ENCODE measurements around the gene GATAD2A. TPM values are rescaled to one million over a fixed set of nuclear protein-coding genes. Genes with fewer than 3 reads are reported as not detected.

The GATAD2A gene
- total RNA-seq, 1 experiment from 2014 or later, result 189 TPM

GRCh38 chr19:19482809-19483596, 77.5 kb downstream of the GATAD2A start:
- Histone ChIP-seq H2BK15ac (ENCODE audit: low read depth, low read length) (no peak overlapping the region), H4K8ac (replicated peaks; ENCODE audit: insufficient read length, low read depth, low read length) (no peak overlapping the region), H3K79me2 (ENCODE audit: insufficient read depth, low read length) (peaks cover 16% of the 10 kb centered on the region; the same call in 1 of the 2 replicates), H2AFZ (ENCODE audit: low read length) (no peak overlapping the region), H4K20me1 (ENCODE audit: control insufficient read depth, insufficient read depth, insufficient read length) (peaks cover 4% of the 10 kb centered on the region), H4K5ac (ENCODE audit: insufficient read length, low read depth, low read length) (no peak overlapping the region), H3T11ph (ENCODE audit: low read length) (no peak overlapping the region), H3K56ac (ENCODE audit: insufficient read length, low read depth, low read length) (no peak overlapping the region), H3K4me1 (ENCODE audit: insufficient read depth, low read length) (peaks cover 4% of the 10 kb centered on the region; the same call in 1 of the 2 replicates), H2BK120ac (ENCODE audit: low read depth, low read length, poor library complexity, severe bottlenecking) (no peak overlapping the region), H3K18ac (ENCODE audit: insufficient read length, low read depth, low read length) (no peak overlapping the region), H4K91ac (ENCODE audit: insufficient read length, low read depth, low read length) (no peak overlapping the region), H3K27ac (ENCODE audit: insufficient read length, low read depth, low read length) (no peak overlapping the region), H3K9me3 (ENCODE audit: control insufficient read depth, low read depth, low read length) (no peaks in the 10 kb centered on the region), H3K14ac (ENCODE audit: insufficient read depth, low read length) (no peak overlapping the region), H3K4ac (ENCODE audit: low read depth, low read length) (no peak overlapping the region), H3K27me3 (ENCODE audit: insufficient read depth, low read length) (no peaks in the 10 kb centered on the region), H2BK5ac (ENCODE audit: insufficient read length, low read length) (no peak overlapping the region), H3K4me2 (ENCODE audit: insufficient read depth, insufficient read length, low read length) (no peak overlapping the region), H3K79me1 (ENCODE audit: insufficient read depth, low read depth, low read length, poor library complexity, severe bottlenecking) (no peaks in the 10 kb centered on the region), H3K23me2 (ENCODE audit: insufficient read length, low read depth, low read length, poor library complexity, severe bottlenecking) (no peaks in the 10 kb centered on the region), H3K9ac (ENCODE audit: extremely low read depth, insufficient read length, low read length) (no peak overlapping the region), H2BK12ac (ENCODE audit: insufficient read length, low read depth, low read length) (no peak overlapping the region), H2AK5ac (ENCODE audit: insufficient read length, low read length) (no peak overlapping the region), H2BK20ac (ENCODE audit: low read depth, low read length, poor library complexity, severe bottlenecking) (no peak overlapping the region), H3K23ac (ENCODE audit: insufficient read length, low read depth, low read length) (no peak overlapping the region)
- H3K4me3 Mint-ChIP-seq, result no peak overlapping the region
- H3K36me3 Mint-ChIP-seq (ENCODE audit: insufficient read depth in 1 of 3, low read depth in 3 of 3), result peaks cover 5 to 30% (median 17%) of the 10 kb centered on the region in 3 experiments; a peak in 6 of 7 replicates
- peaks cover 43 to 53% of the 10 kb centered on the region in 2 experiments for H3K4me1 Mint-ChIP-seq
- TF ChIP-seq, protein P1, sequence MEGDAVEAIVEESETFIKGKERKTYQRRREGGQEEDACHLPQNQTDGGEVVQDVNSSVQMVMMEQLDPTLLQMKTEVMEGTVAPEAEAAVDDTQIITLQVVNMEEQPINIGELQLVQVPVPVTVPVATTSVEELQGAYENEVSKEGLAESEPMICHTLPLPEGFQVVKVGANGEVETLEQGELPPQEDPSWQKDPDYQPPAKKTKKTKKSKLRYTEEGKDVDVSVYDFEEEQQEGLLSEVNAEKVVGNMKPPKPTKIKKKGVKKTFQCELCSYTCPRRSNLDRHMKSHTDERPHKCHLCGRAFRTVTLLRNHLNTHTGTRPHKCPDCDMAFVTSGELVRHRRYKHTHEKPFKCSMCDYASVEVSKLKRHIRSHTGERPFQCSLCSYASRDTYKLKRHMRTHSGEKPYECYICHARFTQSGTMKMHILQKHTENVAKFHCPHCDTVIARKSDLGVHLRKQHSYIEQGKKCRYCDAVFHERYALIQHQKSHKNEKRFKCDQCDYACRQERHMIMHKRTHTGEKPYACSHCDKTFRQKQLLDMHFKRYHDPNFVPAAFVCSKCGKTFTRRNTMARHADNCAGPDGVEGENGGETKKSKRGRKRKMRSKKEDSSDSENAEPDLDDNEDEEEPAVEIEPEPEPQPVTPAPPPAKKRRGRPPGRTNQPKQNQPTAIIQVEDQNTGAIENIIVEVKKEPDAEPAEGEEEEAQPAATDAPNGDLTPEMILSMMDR (conservative IDR thresholded peaks at IDR 0.05), result no peak
- peak overlapping the region; percentile 85 to 92 (median 91) for H3K27ac Mint-ChIP-seq
- no CpG with 5 or more reads among the region's 19 CpGs for WGBS (ENCODE audit: extremely low coverage, insufficient read length, low lambda C conversion rate)
- DNase-seq, result no peak
- H3K9me3 Mint-ChIP-seq, result no peaks in the 10 kb centered on the region
- H3K27me3 Mint-ChIP-seq (ENCODE audit: low read depth), result no peaks in the 10 kb centered on the region
